GM19043 (cell line): ENCODE data around the gene DVL1.

Experiments used
- ATAC-seq: cut with Tn5 transposase; IDR thresholded peaks from one replicate; pipeline ENCODE4 v1.9.1; 2021; ENCODE audit warnings: low read depth; ENCODE audit not compliant: unreplicated experiment

Gene DVL1

DNA sequence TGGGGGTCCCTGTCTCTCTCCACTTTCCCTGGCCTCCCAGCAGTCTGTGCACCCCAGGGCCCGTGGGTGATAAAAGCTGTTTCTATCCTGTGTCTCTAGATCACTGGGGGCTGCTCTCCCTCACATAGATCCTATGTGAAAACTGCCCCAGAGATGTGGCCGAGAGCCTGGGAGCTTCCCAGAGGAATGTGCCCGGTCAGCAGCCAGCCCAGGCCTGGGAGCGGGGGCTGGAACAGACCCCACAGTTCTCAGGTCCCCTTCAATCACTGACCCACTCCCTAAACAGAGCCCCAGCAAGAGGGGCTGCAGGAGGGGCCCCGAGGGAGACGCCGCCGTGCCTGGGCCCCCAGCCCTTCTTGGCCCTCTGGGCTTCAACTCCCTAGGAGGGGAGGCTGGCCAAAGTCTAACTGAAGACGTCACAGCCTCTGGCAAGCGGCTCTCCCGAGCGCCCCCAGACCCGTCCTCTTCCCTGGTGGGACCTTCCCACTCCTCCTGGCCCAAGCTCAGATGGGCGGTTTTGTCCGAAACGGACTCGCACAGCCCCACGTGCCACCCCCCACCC is 8.7 kb upstream of the DVL1 start:
- no peak for ATAC-seq

DNA sequence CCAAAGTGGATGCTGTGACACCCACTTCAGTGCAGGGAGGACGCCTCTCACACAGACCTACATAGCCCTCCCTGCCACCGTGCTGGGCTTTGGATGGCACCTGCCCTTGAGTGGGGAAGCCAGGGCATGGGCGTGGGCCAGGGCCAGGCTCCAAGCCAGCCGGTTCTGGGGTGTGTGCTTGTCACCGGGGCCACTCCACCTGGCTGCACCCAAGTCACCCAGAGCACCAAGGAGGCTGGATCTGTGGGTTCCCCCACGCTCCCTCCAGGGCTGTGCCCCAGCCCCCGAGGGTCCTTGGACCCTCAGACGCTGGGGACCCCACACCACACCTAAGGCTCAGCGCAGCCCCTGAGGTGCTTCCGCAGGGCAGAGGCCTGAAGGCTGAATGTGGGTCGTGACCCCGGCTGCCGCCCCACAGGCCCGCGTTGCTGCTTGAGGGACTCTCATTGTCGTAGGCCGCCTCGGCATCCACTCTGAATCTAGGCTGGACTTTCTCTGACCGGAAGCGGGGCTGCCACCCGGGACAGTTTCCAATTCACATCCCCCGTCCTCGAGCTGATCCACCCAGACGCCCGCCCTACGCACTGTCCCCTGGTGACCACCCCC is 7.7 kb upstream of the DVL1 start:
- ATAC-seq = no peak

DNA sequence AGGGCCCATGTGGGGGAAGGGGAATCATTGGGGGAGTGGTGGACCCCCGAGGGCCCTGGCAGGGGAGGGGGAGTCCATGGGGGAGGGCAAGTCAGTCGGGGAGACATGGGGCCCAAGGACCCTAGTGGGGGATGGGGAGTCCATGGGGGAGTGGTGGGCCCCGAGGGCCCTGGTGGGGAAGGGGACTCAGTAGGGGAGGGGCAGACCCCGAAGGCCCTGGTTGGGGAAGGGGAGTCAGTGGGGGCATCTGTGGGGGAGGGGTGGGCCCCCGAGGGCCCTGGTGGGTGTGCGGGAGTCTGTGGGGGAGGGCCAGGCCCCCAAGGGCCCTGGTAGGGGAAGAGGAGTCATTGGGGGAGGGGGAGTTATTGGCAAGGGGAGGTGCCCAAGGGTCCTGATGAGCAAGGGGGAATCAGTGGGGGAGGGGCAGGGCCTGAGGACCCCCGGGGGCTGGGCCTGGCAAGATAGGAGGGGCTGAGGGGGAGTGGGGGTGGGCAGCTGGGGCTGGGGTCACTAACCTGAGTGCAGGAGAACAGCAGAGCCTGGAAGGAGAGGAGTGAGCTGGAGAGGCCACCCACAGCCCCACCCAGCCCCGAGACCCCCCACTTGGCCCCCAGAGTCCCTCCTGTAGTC is 7.1 kb upstream of the DVL1 start:
- ATAC-seq = no peak

GRCh38 chr1:1355416-1355815 is 6.2 kb upstream of the DVL1 start:
- no peak for ATAC-seq

- ATAC-seq = no peak
These were observed 5.3 kb upstream of the DVL1 start for GRCh38 chr1:1354271-1355247.

GRCh38 chr1:1353389-1354151 is 4.4 kb upstream of the DVL1 start:
- ATAC-seq = no peak

GRCh38 chr1:1352786-1353388 is 3.7 kb upstream of the DVL1 start:
- ATAC-seq = no peak

GRCh38 chr1:1351511-1352427 is 2.6 kb upstream of the DVL1 start:
- ATAC-seq = no peak

- ATAC-seq = no peak
These were observed 580 bp downstream of the DVL1 start for GRCh38 chr1:1348420-1349255.

DNA sequence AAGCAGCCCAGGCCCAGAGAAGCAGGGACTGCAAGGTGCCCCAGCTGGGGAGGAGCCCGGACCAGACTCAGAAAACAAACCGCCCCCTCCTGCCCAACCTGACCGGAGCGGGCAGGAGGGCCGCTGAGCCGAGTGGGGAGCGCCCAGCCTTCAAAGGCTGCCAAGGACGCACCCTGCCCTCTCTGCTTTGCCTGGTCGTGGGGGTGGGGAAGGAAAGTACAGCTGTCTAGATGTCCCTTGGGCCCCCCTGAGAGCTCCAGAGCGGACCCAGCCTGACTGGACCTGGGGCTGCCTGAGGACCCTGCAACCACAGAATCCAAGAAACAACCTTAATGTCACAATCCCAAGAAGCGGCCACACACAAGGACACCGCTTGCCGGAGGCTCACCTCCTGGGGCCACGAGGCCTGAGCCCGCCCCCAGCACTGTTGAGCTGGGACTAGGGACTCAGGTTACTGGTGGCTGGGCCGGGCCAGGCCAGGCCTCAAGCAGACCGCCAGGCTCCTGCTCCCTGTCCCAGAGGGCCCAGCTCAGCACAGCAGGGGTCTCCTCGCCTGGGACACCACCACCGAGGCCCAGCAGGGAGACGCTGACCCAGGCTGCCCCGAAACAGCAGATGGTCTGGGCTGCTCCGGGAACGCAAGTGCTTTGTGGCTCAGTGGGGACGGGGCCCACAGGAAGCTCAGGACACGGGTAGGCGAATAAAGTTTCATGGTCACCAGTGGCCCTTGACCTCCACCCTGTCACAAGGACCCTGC is 1.4 kb downstream of the DVL1 start:
- no peak for ATAC-seq

- no peak for ATAC-seq
These were observed 2.1 kb downstream of the DVL1 start for GRCh38 chr1:1347026-1347595.

DNA sequence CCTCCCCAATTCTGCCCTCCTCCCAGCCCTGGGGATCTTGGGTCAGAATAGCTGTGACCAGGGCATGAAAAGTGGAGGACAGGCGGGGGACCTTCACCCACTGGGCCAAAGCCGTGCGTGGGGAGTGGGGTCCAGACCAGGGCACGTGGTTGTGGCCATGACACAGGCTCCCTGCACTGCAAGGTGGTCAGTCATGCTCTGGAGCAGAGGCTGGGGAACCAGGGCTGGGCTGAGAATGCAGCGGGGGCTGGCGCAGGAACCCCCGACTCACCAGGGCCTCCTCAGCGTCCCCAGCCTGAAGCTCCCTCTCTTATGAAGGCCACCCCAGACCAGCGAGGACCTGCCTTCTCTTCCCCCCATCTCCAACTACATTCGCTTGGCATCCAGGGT is 2.7 kb downstream of the DVL1 start:
- no peak for ATAC-seq

- ATAC-seq = no peak
These were observed 3.2 kb downstream of the DVL1 start for GRCh38 chr1:1345860-1346500.

- no peak for ATAC-seq
These were observed 3.8 kb downstream of the DVL1 start for GRCh38 chr1:1345384-1345783.

- ATAC-seq = no peak
These were observed 4.4 kb downstream of the DVL1 start for GRCh38 chr1:1344655-1345361.

GRCh38 chr1:1343811-1344421 is 5.3 kb downstream of the DVL1 start:
- no peak for ATAC-seq
